ENCODE results near the gene LARGE1.
A peak's percentile ranks its signal among the peaks of the same experiment; 100 is the strongest.

Gene LARGE1

DNA sequence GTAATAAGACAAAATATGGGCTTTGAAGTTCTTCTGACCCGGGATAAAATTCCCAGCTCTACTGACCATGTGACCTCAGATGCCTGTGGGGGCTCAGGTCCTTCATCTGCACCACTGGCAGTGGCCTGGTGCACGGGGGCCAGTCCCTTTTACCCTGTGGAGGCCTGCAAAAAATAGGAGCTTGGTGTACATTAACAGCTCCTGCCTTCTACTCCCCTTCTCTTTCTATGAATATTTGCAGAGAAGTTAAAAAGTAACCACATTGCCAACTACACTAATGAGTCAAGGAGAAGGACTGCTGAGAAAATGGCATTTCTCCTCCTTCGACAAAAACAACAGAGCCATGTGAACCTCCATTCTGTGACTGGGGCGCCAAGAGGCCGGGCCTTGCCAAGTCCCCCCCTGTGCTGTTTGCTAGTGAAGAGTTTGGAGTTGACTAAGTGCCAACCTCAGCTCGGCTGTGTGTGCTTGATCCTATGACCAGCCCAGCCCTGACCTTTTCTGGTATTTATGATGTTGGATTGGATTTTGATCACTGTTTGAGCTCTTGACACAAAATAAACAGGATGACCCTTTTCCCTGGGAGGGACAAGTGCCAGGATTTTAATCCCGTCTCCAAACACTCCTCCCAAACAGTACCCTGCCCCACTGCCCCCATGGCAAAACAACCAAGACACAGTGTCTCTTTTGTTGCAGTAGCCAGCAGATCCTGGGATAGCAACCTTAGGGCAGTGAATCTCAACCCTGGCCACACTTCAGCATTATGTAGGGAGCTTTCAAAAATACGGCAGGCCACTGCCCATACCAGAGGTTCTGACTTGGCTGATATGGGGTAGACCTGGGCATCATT lies 380.1 kb downstream of the LARGE1 start:
- DNase-seq, result no peak

DNA sequence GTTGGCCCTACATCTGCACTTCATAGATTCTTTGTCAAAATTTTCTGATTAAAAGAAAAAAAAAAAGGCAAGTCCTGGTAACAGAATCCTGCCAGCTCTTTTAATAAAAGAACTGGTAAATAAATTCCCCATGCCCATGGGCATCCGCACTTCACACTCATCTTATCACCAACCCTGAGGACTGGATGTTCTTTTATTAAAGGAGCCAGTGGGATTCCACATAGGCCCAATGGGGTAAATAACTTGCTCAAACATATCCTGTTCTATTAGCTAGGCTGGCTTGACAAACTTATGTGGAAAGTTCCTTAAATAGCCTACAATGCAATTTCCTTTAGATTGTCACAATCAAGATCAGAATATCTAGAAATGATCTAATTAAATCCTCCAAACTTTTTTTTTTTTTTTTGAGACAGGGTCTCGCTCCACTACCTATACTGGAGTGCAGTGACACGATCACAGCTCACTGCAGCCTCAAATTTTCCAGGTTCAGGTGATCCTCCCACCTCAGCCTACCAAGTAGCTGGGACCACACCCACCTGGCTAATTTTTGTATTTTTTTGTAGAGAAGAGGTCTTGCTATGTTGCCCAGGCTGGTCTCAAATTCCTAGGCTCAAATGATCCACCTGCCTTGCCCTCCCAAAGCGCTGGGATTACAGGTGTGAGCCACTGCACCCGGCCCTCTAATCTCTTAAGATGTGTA lies 380.9 kb downstream of the LARGE1 start:
- no peak for DNase-seq

DNA sequence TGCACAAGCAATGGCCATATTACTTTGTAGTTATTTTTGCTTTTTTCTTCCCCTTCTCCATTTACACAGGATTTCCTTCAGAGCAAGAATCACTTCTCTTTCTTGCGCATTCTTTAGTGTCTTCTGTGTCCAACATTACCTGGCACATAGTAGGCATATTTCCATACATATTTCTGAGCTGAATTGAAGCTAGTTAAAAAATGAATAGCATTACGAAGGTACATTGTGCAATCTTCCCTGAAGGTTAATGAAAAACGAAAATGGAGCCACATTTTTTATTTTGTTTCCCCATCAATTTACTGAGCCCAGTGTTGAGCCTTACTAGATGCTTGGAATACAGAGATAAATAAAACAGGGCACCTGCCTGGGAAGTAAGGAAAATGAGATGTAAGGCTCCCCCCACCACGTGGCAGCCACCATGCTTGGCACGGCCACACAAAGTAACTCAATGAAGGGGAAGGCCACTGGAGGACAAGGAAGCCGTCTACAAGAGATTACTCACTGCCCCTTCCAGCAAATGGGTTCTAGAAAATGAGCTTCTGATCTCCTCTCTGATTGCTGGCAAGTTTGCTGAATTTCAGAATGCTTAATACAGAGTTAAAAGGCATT lies 381.9 kb downstream of the LARGE1 start:
- no peak for DNase-seq

DNA sequence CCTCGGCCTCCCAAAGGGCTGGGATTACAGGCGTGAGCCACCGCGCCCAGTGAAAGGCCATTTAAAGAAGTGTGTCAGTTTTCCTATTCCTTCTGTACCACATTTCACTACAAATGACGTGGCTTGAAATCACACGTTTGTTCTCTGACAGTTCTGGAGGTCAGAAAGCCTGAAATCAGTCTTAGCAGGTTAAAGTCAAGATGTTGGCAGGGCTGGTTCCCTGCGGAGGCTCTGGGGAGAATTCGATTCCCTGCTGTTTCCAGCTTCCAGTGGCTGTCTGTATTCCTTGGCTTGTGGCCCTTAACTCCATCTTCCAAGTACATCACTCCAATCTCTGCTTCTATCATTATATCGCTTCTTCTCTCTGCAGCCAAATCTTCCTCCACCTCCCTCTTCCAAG lies 383.2 kb downstream of the LARGE1 start:
- DNase-seq, result no peak

DNA sequence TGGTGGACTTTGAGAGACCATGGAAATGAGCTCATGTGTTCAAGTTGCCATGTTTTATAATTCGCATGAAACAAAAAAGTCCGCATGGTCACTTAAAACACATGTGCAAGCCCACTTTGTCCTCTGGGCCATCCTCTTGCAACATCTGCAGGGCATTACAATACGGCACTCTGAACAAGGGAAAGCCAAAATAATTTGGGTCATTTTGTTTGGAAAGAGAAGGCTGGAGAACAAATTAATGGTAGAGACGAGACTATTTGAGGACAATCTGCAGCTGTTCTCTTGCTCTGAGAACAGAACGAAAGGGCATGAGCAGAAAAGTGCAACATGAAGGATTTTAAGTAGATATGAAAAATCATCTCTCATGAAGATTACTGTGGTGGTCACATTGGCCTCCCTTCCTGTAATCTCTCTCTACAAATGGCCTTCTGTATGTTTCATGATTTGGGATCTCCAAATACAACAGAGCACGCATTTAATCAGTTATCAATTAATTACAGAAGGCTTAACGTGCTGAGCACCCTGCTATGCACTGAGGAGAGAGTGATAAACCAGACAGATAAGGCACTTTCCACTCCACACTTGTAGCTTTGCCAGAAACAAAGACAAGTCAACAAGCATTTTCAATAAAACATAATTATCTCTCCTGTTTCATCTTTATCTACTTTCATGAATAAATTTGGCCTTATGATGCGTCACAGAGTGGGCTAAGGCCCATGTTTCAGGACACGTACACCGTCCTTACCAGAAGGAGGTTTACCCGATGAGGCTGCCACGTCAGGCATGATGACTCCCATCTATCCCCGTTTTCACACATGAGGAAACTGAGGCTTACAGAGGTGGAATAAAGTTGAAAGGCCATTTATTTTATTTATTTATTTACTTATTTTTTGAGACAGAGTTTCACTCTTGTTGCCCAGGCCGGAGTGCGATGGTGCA lies 384.1 kb downstream of the LARGE1 start:
- no peak for DNase-seq

DNA sequence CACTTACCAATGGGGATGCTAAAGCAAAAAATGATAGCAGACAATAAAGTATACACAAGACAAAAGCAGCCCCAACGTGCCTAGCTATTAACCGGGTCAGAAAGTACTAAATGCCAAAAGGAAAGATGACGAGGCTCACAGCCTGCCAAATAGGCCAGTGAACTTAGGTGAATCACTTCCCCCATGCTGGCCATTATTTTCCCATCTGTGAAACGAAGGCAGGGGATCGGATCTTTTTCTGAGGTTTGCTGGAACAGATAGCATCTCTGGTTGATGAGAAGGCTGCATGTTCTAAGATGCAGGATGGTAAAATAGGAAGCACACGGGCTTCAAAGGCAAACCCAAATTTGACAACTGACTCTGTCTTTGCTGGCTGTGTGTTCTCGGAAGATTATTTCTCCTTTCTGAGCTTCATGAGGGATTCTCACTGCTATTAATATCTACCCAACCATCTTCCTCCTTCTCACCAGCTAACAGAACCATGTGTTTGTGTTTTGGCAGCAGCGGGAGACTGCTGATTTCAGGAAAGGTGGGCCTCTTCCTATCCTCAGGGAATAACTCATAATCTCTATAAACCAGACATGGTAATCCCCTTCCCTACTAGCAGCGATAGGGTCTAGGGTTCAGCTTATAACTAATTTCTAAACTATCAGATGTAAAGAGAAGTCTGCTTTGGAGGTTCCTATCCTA lies 390.7 kb downstream of the LARGE1 start:
- no peak for DNase-seq

DNA sequence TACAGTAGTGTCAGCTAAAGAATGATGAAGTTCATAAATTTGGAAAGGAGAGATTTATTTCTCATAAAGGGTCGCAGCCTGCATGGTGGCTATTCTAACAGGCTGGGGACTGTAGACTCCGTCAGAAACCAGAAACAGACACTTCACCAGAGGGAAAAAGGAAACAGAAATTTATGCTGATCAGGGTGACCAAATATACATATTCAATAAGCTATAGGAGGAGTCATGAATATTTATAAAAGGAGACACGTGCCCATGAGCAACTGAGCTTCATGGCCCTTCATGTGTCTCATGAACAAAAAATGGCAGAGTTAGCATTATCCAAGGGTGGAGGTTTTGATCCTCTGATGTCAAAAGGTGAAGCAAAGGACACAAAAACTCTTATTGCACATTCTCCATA lies 392.1 kb downstream of the LARGE1 start:
- DNase-seq, result no peak

DNA sequence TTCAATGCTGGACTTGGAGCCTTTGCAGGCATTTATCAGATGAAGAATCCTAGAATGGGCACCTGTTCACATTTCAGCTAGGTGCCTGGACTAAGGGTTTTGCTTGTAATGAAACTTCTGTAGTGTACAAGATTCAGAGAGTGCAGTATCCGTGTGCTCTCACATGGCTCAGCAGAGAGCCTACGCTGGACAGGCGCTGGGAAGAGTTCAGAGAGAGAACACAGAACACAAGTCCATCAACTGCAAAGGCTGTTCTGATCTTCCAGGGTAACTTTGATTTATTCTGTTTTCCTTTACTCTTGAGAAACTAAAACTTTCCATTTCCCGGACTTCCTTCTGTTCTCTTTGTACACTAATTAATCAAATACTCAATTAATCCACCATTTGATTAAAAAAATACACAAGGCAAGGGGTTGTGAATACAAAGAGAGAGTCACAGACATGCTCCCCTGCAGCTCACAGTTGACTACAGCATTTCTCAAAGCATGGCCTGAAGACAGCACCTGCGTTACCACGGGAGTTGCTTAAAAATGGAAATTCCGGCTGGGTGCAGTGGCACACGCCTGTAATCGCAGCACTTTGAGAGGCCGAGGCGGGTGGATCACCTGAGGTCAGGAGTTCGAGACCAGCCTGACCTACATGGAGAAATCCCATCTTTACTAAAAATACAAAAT lies 393.7 kb downstream of the LARGE1 start:
- DNase-seq, result no peak

DNA sequence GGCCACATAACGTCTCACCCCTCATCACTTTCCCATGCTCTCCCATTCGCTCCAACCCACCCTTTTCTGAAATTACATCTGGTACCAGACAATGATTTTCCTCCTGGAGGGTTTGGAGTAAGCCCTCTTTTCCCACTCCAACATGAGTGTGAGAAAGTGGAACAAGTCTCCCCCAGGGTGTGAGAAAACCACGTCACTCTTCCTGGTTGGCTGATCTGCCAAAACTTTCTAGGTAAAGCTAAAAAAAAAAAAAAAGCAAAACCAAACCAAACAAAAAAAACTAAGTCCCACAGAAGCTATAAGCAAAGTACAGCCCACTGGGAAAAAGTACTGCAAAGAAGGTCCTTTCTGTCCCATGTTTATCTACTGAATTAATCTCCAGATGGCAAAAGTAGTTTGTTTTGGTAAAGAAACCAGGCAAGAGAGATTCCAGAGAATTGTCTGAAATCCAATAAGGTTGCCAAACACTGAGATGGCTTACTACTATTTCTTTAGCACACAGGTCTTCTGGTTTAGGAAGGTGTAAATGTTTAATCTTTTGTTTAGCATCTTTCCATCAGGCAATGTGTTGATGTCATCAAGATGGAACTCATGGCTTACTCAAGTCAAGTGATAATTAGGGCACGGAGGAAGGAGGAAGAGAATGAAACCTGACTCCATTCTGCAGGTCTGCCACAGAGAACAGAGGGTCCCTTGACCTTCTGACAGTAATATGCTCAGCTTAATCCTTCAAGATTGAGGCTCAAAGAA lies 395.6 kb downstream of the LARGE1 start:
- no peak for DNase-seq

DNA sequence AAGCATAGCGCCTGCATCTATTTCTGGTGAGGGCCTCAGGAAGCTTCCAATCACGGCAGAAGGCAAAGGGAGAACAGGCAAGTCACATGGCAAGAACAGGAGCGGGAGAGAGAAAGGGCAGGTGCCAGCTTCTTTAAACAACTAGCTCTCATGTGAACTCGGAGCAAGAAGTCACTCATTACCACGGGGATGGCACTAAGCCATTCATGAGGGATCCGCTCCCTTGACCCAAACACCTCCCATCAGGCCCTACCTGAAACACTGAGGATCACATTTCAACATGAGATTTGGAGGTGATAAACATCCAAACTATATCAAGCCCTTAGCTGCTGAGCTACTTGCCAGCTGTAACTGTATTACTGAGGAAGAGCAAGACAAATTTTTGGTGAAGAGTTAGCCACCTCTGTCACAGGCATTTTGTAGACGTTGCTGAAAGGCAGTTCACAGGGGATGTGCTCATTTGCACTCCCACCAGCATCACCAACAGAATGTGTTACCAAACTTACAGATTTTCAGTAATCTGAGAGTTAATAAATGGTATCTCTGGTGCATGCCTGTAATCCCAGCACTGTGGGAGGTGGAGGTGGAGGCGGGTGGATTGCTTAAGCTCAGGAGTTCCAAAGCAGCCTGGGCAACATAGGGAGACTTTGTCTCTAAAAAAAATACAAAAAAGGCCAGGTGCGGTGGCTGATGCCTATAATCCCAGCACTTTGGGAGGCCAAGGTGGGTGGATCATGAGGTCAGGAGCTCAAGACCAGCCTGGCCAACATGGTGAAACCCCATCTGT lies 398.2 kb downstream of the LARGE1 start:
- no peak for DNase-seq

DNA sequence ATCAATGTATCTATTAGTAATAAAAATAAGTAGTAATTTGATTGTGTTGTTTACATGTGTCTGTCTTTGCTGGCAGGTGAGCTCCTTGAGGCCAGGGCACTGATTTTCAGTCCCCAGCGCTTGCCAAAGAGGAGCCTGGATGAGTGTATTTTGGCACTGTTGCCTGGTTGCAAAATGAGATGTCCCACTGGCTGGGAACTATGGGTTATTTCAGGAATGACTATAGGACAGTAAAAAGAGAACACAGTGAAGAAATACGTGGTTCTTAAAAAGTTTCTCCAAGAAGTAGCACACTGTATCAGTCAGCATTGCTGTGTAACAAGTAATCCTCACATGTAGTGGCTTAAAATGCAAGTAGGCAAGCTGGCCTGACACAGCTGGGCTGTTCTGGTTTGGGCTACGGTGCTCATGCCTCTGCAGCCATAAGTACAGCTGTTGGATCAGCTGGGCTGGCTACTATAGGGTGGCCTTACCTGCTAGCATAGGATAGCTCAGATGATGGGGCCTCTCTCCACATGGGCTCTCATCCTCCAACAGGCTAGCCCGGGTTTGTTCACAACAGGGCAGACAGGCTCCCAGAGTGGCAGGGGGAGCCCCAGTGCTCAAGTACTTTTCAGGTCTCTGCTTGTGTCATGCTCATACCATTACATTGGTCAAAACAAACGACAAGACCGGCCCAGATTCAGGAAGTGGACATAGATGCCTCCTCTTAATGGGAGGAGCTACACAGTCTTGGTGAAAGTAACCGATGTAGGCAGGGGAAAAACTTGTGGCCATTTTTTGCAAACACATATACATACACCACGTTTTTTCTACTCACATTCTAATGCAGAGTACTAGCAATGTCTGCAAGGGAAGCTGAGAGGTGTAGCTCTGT lies 399.1 kb downstream of the LARGE1 start:
- DNase-seq, result no peak

DNA sequence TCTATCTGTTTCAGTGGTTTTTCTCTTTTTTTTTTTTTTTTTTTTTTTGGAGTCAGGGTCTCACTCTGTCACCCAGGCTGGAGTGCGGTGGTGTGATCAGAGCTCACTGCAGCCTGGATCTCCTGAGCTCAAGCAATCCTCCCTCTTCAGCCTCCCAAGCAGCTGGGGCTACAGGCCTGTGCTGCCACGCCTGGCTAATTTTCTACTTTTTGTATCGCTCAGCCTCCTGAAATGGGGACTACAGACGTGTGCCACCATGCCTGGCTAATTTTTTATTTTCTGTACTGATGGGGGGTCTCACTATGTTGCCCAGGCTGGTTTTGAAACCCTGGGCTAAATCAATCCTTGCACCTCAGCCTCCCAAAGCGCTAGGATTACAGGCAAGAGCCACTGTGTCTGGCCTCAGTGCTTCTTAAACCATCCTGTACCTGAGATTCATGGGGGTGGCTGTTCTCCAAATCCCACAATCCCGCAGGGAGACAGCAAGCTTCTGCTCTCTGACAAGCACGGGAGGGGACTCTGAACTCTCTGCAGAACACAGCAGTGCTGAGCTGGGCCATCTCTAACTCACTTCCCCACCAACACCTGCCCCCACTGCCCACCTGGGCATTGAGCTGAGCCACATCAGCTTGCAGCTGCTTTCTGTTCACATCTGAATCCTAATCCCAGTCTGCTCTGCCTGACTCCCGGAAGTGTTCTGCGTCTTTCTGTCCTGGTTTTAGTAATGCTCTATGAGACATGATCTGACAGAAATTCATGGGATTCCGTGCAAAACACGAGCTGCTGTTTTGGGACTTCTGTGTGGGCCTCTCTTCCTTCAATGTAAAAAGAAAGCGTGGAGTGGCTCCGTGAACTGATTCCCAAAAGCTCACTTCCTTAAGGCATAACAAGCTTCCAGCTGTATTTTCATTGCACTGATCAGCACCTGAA lies 400.0 kb downstream of the LARGE1 start:
- DNase-seq, result no peak

DNA sequence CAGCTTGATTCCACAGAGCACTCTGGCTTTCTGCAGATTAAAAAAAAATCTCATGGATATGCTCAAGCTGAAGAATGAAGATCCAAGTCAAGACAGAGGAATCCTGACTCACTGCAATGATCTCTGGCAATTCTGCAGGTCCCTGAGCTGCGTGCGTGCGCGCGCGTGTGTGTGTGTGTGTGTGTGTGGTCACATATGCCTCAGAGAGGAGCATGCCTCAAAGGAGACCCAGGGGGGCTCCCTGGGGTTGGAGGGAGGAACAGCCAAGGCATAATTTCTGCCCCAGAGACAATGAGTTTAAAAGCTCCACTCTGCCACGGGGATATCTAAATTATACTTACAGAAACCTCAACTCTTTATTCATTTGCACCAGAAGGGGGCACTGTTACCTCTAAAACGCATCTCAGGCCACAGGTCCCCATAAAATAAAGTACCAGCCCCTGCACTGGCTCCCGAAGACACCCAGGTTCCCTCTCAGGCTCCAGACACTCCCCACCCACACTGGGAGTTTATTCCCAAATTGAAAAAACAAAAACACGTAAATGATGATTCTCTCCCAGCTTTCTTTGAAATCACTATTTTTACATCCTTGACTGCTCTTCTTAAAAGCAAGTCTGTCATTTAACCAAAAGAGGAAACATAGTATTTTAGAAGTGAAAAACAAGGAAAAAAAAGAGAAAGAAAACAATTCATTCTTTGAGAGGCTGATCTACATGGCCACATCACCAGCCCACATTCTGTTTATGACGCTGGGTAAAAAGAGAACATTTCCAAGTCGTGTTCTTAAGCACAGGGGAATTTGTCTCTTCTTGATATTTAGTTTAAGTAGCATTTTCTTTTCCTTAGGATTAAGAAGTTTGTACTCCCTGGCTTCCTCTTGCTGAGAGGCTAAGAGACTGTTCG lies 401.0 kb downstream of the LARGE1 start:
- DNase-seq, result peak; percentile 29

DNA sequence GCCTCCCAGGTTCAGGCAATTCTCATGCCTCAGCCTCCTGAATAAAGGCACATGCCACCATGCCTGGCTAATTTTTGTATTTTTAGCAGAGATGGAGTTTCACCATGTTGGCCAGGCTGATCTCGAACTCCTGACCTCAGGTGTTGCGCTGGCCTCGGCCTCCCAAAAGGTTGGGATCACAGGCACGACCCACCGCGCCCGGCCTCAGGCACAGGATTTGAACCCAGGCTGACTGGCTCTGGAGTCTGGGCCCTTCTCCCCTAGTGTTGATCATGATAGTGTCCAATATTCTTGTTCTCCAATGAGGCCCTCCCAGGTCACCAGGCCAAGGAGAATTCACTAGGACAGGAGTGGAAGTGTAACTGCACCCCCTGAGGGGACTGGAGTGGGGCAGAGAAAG lies 401.9 kb downstream of the LARGE1 start:
- DNase-seq, result no peak

DNA sequence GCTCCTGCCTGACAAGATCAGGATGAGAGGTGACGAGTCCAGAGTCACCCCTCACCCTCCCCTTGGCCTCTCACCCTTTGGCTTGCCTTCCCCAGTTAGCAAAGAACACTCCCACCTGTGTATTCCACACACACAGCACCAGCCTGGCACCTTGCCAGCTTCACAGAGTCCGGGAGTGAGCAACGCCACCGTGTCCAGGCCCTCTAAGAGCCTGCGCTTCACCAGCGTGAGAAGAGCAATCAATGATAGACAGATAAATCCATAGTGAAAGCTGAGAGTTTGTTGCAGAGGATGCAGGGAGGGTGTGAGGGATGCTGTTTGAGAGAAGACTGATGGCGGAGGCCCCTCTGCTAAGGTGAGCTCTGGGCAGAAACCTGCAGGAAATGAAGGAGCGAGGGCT lies 404.5 kb downstream of the LARGE1 start:
- no peak for DNase-seq
